ENCODE measurements around the gene CAMK2A. TPM values are rescaled to one million over a fixed set of nuclear protein-coding genes. Genes with fewer than 3 reads are reported as not detected.

CAMK2A gene
- total and polyA plus RNA-seq, 5 experiments from 2014 or later = not detected

- peaks cover 20 to 48% (median 30%) of the 10 kb centered on the region in 5 donors for H3K27me3 Mint-ChIP-seq
Observed at GRCh38 chr5:150303070-150303615, 13.6 kb upstream of the CAMK2A start.

GRCh38 chr5:150302301-150303069, 12.9 kb upstream of the CAMK2A start, which contains the start of gene ARSI:
Gene ARSI, minus strand, starts transcription at chr5:150302905. Its CDS starts 532 bp downstream, at chr5:150302373.
- peaks cover 20 to 48% (median 28%) of the 10 kb centered on the region in 5 donors for H3K27me3 Mint-ChIP-seq
- H3K4me1 Mint-ChIP-seq = peaks cover 5 to 13% (median 6%) of the 10 kb centered on the region in 4 donors
- no peaks in the 10 kb centered on the region for H3K9me3 Mint-ChIP-seq
- DNase-seq (no peak), ATAC-seq (no peak)
- no peak within 1 kb of the TSS for H3K27ac Mint-ChIP-seq
- POLR2A ChIA-PET = no interaction called here
- peaks cover 0 to 2% (median 0%) of the 10 kb centered on the region in 3 donors for H3K36me3 Mint-ChIP-seq
- H3K4me3 Mint-ChIP-seq = peak within 1 kb of the TSS in 4 of 10 donors; percentile 14 to 29 (median 22)

More at GRCh38 chr5:150303070-150303615, 13.6 kb upstream of the CAMK2A start:
- peaks cover 0 to 2% (median 0%) of the 10 kb centered on the region in 3 donors for H3K36me3 Mint-ChIP-seq
- no peaks in the 10 kb centered on the region for H3K9me3 Mint-ChIP-seq
- DNase-seq (no peak), ATAC-seq (no peak)
- peak overlapping the region in 1 of 10 donors; percentile 14 for H3K4me3 Mint-ChIP-seq
- H3K27ac Mint-ChIP-seq = no peak overlapping the region
- H3K4me1 Mint-ChIP-seq = peaks cover 5 to 13% (median 6%) of the 10 kb centered on the region in 4 donors
- POLR2A ChIA-PET = no interaction called here

- Mint-ChIP-seq H3K36me3 (peaks cover 0 to 2% (median 0%) of the 10 kb centered on the region in 3 donors), H3K9me3 (no peaks in the 10 kb centered on the region), H3K4me1 (peaks cover 5 to 13% (median 6%) of the 10 kb centered on the region in 4 donors), H3K27me3 (peaks cover 20 to 48% (median 28%) of the 10 kb centered on the region in 5 donors), H3K4me3 (no peak overlapping the region), H3K27ac (no peak overlapping the region)
- DNase-seq = no peak
- ATAC-seq = no peak
- POLR2A ChIA-PET = no interaction called here
Observed at GRCh38 chr5:150301901-150302300, 12.3 kb upstream of the CAMK2A start.

DNA sequence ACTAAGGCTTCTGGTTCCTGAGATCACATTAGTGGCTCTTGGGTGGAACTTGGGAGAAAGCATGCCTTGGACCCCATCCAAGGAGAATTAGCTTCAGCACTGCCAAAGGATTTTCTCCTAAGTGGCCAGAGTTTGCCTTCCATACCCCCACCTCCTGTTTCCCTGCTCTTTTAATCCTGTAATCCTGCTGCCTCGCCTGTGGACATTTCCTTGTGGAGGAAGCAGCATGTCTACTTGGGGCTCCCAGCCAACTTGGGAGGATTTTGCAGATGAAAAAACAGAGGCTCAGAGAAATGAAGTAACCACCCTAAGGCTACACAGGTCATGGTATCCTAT, 11.6 kb upstream of the CAMK2A start:
- H3K4me3 Mint-ChIP-seq = no peak overlapping the region
- no peak for DNase-seq
- peaks cover 5 to 13% (median 6%) of the 10 kb centered on the region in 4 donors for H3K4me1 Mint-ChIP-seq
- peaks cover 20 to 48% (median 28%) of the 10 kb centered on the region in 5 donors for H3K27me3 Mint-ChIP-seq
- peaks cover 0 to 2% (median 0%) of the 10 kb centered on the region in 3 donors for H3K36me3 Mint-ChIP-seq
- no peak for ATAC-seq
- POLR2A ChIA-PET = no interaction called here
- no peaks in the 10 kb centered on the region for H3K9me3 Mint-ChIP-seq
- H3K27ac Mint-ChIP-seq = no peak overlapping the region

DNA sequence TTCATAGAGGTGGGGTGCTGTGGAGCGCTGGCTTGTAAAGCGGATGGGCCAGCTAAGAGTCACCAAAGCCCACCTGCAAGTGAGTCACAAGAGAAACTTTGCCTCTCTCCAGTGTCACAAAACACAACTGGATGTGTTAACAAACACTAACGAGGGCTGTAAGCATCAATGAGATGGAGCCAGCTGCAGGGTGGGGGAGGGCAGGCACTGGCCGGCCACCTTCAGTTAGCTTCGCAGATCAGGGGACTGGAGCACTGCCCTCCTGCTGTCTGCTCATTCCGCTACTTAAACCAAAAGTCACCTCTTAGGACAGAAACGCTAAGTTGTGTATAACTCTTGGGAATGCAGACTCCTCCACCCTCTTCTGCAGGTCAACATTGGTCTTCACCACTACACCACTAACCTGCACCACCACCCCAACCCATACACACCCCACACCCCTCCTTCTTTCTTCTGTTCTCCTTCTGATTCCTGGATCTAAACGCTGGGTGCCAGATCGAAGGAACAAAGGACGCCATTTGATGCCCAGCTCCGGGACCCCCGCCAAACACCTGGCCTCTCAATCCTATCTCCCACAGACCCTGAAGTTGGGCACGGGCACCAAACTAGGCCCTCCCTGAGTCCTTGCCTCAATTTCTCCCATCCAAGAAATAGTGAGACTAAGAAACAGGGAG, 11.1 kb upstream of the CAMK2A start:
- Mint-ChIP-seq H3K36me3 (peaks cover 0 to 2% (median 0%) of the 10 kb centered on the region in 3 donors), H3K27ac (no peak overlapping the region), H3K4me3 (no peak overlapping the region), H3K9me3 (no peaks in the 10 kb centered on the region), H3K4me1 (peaks cover 4 to 10% (median 6%) of the 10 kb centered on the region in 4 donors), H3K27me3 (peaks cover 20 to 48% (median 29%) of the 10 kb centered on the region in 5 donors)
- POLR2A ChIA-PET = no interaction called here
- ATAC-seq = no peak
- no peak for DNase-seq

DNA sequence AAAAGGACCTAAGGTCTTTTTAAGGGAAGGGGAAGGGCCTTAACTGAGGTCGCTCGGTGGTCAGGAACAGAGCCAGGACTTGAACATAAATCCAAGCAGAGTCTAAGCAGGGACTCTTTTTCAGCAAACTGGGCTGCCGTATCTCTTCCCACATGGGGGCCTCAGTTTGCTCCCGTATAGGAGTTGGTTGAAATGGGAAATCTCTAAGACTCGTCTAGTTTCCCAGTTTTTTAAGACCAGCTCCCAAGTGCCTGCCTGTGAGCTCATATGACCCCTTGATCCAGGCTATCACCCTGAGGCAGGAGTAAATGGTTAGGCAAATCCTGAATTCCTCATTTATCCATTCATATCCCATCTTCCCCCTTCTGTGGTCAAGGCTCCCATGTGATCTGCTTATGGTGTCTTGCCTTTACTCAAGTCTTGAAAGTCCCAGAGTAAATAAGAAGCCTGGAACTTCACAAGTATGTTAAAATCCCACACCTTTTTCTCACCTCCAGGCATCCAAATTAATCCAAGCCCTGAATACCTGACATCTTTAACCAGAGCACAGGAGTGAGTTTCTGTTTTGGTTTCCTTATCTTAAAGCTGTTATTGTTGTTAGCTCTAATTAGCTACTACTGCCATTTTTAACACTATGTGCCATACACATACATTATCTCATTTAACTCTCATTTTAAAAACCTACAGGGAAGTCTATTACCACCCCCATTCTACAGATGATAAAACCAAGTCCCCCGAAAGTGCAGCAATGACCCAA, 10.2 kb upstream of the CAMK2A start:
- POLR2A ChIA-PET = no interaction called here
- no peak overlapping the region for H3K4me3 Mint-ChIP-seq
- H3K4me1 Mint-ChIP-seq = peaks cover 2 to 6% (median 4%) of the 10 kb centered on the region in 4 donors
- no peak overlapping the region for H3K27ac Mint-ChIP-seq
- H3K36me3 Mint-ChIP-seq = peaks cover 0 to 2% (median 0%) of the 10 kb centered on the region in 3 donors
- no peak for DNase-seq
- H3K9me3 Mint-ChIP-seq = no peaks in the 10 kb centered on the region
- no peak for ATAC-seq
- peaks cover 20 to 48% (median 29%) of the 10 kb centered on the region in 5 donors for H3K27me3 Mint-ChIP-seq

DNA sequence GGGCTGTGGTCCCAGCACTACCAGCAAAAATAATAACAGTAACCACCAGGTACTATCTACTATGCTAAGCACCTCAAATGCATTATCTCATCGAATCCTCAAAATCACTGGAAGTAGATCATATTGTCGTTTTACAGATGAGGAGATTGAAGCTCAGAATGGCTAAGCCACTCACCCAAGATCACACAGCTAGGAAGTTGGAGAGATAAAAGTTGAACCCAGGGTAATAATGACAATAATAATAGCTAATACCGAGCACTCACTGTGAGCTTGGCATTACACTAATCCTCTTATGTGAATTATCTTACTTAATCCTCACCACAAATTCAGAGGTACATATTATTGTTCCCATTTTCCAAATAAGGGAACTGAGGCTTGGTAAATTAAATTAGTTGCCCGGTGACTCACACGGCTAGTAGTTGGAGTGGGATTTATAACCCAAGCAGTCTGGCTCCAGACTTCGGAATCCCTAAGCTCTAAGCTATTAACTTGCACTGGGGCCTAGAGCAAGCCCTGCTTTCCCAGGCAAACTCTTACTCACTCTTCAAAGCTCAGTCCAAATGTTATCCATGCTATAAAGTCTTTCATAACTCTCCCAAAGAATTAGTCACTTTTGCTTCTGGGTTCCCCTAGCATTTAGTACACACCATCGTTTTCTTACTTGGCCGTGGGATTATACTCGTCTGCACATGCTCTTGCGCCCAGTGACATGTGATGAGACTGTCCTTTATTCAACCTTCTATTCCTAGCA, 9.3 kb upstream of the CAMK2A start:
- DNase-seq = no peak
- H3K36me3 Mint-ChIP-seq = peaks cover 0 to 2% (median 0%) of the 10 kb centered on the region in 3 donors
- POLR2A ChIA-PET = no interaction called here
- no peak overlapping the region for H3K27ac Mint-ChIP-seq
- ATAC-seq = no peak
- H3K9me3 Mint-ChIP-seq = no peaks in the 10 kb centered on the region
- peaks cover 2 to 6% (median 4%) of the 10 kb centered on the region in 4 donors for H3K4me1 Mint-ChIP-seq
- H3K4me3 Mint-ChIP-seq = no peak overlapping the region
- peaks cover 18 to 41% (median 29%) of the 10 kb centered on the region in 5 donors for H3K27me3 Mint-ChIP-seq

DNA sequence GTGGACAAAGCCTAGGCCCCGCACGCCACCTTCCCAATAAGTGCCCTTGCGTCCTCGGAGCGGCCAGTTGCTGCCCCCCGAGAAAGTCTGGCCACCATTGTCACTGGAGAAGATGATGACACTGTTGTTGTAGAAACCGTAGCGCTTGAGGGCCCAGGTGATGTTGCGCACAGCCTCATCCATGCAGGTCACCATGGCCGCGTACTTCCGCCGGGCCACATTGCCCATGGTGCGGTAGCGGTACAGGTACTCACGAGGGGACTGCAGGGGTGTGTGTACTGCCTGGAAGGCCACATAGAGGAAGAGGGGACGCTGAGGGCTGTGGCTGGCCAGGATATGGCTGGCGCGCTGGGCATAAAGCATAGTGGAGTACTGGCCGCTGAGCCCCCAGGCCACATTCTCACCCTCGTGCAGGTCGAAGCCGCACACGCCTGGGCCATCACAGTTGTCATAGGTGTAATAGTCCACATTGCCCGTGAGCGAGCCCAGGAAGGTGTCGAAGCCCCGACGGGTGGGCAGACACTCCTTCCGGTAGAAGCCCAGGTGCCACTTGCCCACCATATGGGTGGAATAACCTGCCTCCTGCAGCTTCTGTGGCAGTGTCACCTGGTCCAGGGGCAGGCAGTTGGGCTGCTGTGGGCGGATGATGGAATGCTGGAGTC, 8.5 kb upstream of the CAMK2A start:
- no peak overlapping the region for H3K4me3 Mint-ChIP-seq
- ATAC-seq (no peak), DNase-seq (no peak)
- H3K9me3 Mint-ChIP-seq = no peaks in the 10 kb centered on the region
- no peak overlapping the region for H3K27ac Mint-ChIP-seq
- H3K27me3 Mint-ChIP-seq = peaks cover 13 to 33% (median 31%) of the 10 kb centered on the region in 5 donors
- peaks cover 0 to 2% (median 0%) of the 10 kb centered on the region in 3 donors for H3K36me3 Mint-ChIP-seq
- H3K4me1 Mint-ChIP-seq = peaks cover 2 to 6% (median 4%) of the 10 kb centered on the region in 4 donors
- POLR2A ChIA-PET = no interaction called here

DNA sequence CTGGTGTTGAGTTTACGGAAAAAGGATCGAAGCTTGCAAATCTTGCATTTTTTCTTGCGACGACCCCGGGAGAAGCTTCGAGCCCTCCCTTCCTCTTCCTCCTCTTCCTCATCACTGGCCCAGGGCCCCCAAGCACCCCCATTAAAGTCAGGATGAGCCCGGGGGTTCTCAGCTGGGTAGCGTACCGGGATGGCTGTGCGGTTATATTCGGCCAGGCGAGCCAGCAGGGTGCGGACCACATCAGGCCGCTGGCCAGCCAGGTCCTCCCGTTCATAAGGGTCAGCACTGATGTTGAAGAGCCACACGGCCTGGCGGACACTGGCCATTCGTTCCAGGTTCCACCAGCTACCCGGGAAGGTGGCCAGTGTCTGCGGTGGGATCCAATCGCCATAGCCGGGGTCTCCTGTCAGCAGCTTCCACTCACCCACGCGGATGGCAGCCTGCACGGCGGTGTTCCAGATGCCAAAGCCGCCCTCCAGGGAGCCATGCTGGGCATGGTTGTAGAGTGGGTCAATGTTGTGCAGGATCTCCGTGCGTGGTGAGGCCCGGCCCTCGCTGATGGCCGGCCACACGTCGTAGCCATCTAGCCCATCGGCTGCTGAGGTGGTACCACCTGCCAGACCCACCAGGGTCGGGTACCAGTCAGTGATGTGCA, 7.8 kb upstream of the CAMK2A start:
- H3K9me3 Mint-ChIP-seq = no peaks in the 10 kb centered on the region
- peaks cover 2 to 6% (median 4%) of the 10 kb centered on the region in 4 donors for H3K4me1 Mint-ChIP-seq
- H3K36me3 Mint-ChIP-seq = peaks cover 0 to 2% (median 0%) of the 10 kb centered on the region in 3 donors
- POLR2A ChIA-PET = no interaction called here
- no peak overlapping the region for H3K4me3 Mint-ChIP-seq
- DNase-seq (no peak), ATAC-seq (no peak)
- H3K27ac Mint-ChIP-seq = no peak overlapping the region
- H3K27me3 Mint-ChIP-seq = peaks cover 15 to 34% (median 29%) of the 10 kb centered on the region in 5 donors

DNA sequence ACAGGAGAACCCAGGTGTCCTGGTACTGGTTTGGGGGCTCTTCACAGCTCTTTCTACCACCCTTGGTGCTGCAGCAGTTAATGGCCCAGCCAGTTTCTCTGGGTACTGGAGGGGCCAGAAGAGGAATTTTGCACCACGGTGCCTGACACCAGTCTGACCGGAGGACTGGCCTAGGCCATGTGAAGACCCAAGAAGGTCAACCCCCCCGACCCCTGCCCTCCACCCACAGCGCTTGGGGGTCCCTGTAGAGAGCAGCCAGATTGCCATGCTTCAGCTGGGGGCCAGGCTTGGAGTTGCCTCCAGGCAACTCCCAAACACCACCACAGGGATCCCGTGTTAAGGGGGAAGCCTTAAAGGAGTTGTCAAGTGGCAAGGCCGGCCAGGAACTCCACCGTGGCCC, 6.9 kb upstream of the CAMK2A start:
- Mint-ChIP-seq H3K27ac (no peak overlapping the region), H3K36me3 (peaks cover 0 to 2% (median 0%) of the 10 kb centered on the region in 3 donors), H3K4me1 (peaks cover 0 to 2% (median 2%) of the 10 kb centered on the region in 4 donors), H3K9me3 (no peaks in the 10 kb centered on the region), H3K27me3 (peaks cover 14 to 31% (median 24%) of the 10 kb centered on the region in 5 donors), H3K4me3 (no peak overlapping the region)
- ATAC-seq (no peak), DNase-seq (no peak)
- POLR2A ChIA-PET = no interaction called here

Data from naive thymus-derived CD8-positive, alpha-beta T cell (primary cell).